Heart left ventricle (tissue), 13 donors: ENCODE results near the gene PRC1.
"Not testable (repeated sequence)": the region's sequence is repeated elsewhere in the genome, so short reads cannot be mapped to it uniquely, and the experiment has no call there.

ENCODE experiments used
- POLR2A ChIP-seq, 2 donors: fragments of 450-650 bp; IDR thresholded peaks; one replicate each; pipeline ENCODE4 v1.6.1; 2017; ENCODE audit warnings: antibody characterized with exemption in 2 of 2, mild to moderate bottlenecking in 2 of 2, moderate library complexity in 2 of 2
- TF ChIP-seq, protein P1 (sequence below), 12 donors: fragments of 200-600 bp; sonication (generic) in 4 of 12; IDR thresholded peaks; one replicate each; pipeline versions ENCODE4 v1.5.0 to v1.8.0; 2018 to 2022; ENCODE audit warnings: antibody characterized with exemption in 12 of 12, mild to moderate bottlenecking in 5 of 12
- donor health status: ischemic (EF 13 %, LVEDD 7.1; RV severe dilation, severe dysfunction).
- donor health status: DM: no; HTN: yes; CAD: no.
- donor health status: DM: no; HTN: no; CAD: no.
- donor health status: ischemic (EF 25% LVEDD 6.9; RV normal size, moderate dysfunction).
- donor health status: ischemic (EF 25% LVEDD 5.7; RV mildly dilated, moderate dysfunction).
- donor health status: ischemic (EF 35%, LVEDD 5.7; RV mildly dilated, moderate dysfunction).
- donor health status: nonischemic (EF 11% LVEDD 7.7; RV severe dilation, severe dysfunction).
- donor health status: DM: yes; HTN: yes; CAD: no.
- donor health status: PGD.
- donor health status: ischemic (EF 29% LVEDD 5.4; RV normal size, mild dysfunction).
- donor health status: nonischemic (EF 23%, LVEDD 6.1; RV moderate dilation, normal function).

DNA sequence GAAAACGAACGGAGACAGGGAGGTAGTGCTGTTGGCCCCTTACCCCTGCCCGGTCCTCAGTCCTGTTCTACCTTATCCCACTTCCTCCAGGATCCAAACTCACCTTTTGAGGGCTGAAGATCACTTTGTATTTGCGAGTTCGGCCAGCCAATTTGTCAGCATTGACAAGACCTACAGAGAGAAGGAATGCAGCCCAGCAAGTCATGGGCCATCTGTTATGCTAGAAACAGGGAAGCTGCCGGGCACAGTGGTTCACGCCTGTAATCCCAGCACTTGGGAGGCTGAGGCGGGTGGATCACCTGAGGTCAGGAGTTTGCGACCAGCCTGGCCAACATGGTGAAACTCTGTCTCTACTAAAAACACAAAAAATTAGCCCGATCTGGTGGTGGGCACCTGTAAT lies 19.4 kb upstream of the PRC1 start:
- TF ChIP-seq, protein P1, sequence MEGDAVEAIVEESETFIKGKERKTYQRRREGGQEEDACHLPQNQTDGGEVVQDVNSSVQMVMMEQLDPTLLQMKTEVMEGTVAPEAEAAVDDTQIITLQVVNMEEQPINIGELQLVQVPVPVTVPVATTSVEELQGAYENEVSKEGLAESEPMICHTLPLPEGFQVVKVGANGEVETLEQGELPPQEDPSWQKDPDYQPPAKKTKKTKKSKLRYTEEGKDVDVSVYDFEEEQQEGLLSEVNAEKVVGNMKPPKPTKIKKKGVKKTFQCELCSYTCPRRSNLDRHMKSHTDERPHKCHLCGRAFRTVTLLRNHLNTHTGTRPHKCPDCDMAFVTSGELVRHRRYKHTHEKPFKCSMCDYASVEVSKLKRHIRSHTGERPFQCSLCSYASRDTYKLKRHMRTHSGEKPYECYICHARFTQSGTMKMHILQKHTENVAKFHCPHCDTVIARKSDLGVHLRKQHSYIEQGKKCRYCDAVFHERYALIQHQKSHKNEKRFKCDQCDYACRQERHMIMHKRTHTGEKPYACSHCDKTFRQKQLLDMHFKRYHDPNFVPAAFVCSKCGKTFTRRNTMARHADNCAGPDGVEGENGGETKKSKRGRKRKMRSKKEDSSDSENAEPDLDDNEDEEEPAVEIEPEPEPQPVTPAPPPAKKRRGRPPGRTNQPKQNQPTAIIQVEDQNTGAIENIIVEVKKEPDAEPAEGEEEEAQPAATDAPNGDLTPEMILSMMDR (IDR thresholded peaks at IDR 0.05) = not testable (repeated sequence)
- TF ChIP-seq POLR2A (IDR thresholded peaks at IDR 0.05) = not testable (repeated sequence)
